Measurements from ENCODE around the gene IL12B. TPM values are rescaled to one million over a fixed set of nuclear protein-coding genes. Genes with fewer than 3 reads are reported as not detected.
"Not testable (repeated sequence)": the region's sequence is repeated elsewhere in the genome, so short reads cannot be mapped to it uniquely, and the experiment has no call there.

The IL12B gene
- not detected in 2 replicates for total RNA-seq
- long read RNA-seq = 0 reads

DNA sequence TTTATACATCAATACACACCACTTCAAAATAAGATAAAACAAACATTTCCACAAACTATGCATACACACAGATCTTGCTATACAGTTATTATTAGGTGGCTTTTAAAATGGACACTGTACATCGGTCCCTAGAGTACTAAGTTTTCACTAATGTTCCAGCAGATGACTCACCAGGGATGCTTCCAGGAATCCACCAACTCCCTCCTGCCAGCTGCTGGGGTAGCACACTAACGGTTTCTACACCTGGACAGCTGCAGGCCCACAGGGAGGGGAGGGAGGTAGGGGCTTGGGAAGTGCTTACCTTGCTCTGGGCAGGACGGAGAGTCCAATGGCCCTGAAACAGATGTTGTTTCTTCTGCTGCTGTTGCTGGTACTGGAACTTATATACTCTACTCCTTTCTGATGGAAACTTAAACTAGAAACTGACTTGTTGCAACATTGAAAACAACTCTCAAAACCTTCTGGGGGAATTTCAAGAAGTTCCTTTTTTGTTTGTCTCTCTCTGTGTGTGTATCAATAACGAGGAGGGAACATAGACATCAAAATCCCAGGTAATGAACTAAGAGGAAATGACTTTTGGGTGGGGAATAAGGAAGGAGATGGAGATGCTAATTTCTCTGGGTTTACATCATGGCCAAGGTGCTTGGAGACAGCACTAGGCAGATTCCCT lies at the start of gene IL12B:
TSS of gene IL12B (minus strand) at position 357 of the 670 bp plus-strand sequence. CDS start 3,705 bp downstream, outside the sequence.
- no peak for DNase-seq (ENCODE audit: extremely low spot score, unreplicated experiment)
- no peak within 1 kb of the TSS for H3K27ac Mint-ChIP-seq (ENCODE audit: unreplicated experiment)
- H3K4me1 Mint-ChIP-seq (ENCODE audit: unreplicated experiment) = peaks cover 18% of the 10 kb centered on the region
- H3K4me3 Mint-ChIP-seq (ENCODE audit: unreplicated experiment) = peak within 1 kb of the TSS; percentile 74
- H3K36me3 Mint-ChIP-seq (ENCODE audit: unreplicated experiment) = no peaks in the 10 kb centered on the region
- H3K27me3 Mint-ChIP-seq (ENCODE audit: unreplicated experiment) = peaks cover 29% of the 10 kb centered on the region
- TF ChIP-seq, protein P1, sequence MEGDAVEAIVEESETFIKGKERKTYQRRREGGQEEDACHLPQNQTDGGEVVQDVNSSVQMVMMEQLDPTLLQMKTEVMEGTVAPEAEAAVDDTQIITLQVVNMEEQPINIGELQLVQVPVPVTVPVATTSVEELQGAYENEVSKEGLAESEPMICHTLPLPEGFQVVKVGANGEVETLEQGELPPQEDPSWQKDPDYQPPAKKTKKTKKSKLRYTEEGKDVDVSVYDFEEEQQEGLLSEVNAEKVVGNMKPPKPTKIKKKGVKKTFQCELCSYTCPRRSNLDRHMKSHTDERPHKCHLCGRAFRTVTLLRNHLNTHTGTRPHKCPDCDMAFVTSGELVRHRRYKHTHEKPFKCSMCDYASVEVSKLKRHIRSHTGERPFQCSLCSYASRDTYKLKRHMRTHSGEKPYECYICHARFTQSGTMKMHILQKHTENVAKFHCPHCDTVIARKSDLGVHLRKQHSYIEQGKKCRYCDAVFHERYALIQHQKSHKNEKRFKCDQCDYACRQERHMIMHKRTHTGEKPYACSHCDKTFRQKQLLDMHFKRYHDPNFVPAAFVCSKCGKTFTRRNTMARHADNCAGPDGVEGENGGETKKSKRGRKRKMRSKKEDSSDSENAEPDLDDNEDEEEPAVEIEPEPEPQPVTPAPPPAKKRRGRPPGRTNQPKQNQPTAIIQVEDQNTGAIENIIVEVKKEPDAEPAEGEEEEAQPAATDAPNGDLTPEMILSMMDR (IDR thresholded peaks at IDR 0.05) = no peak
- no peaks in the 10 kb centered on the region for H3K9me3 Mint-ChIP-seq (ENCODE audit: unreplicated experiment)

DNA sequence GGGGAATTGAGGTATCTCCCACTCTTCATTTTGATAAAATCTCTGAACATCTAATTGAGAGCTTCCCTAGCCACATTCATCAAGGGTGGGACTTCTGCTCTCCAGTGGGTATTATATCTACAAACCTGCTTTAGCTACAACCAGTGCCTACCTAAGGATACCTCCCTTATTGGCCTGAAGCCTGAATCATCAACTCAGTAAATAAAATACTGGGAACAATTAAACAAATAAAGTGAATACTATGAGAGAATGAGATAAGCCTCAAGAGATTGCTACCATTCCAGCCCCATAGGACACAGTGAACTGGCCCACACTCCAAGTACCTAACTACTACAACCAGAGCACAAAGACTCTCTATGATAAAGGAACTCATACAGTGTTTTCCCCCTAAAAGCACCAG lies 47.4 kb upstream of the IL12B start:
- TF ChIP-seq, protein P1 (IDR thresholded peaks at IDR 0.05) = no peak
- peaks cover 30% of the 10 kb centered on the region for H3K9me3 Mint-ChIP-seq (ENCODE audit: unreplicated experiment)
- peaks cover 29% of the 10 kb centered on the region for H3K27me3 Mint-ChIP-seq (ENCODE audit: unreplicated experiment)

DNA sequence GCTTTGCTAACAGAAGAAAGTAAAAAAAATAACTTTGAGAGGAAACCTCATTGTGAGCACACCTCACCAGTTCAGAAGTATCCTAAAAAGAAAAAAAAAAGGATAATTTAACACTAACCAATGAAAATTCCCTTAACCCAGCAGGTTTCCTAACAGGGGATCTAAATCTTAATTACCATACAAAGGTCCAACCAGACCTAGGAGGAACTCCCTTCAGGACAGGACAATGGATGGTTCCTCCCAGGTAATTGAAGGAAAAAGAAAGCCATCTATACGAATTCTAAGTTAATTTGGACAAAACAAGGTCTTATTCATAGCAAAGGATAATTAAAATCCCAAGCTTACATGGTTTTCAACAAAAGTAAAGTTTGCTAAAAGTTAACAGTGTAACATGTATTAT lies 37.6 kb upstream of the IL12B start:
- not testable (repeated sequence) for H3K27ac Mint-ChIP-seq (ENCODE audit: unreplicated experiment); H3K4me3 Mint-ChIP-seq (ENCODE audit: unreplicated experiment); DNase-seq (ENCODE audit: extremely low spot score, unreplicated experiment); H3K9me3 Mint-ChIP-seq (ENCODE audit: unreplicated experiment); H3K36me3 Mint-ChIP-seq (ENCODE audit: unreplicated experiment); H3K4me1 Mint-ChIP-seq (ENCODE audit: unreplicated experiment)
- H3K27me3 Mint-ChIP-seq (ENCODE audit: unreplicated experiment) = peaks cover 54% of the 10 kb centered on the region

More for the DNA sequence above, 47.4 kb upstream of the IL12B start:
- no peaks in the 10 kb centered on the region for H3K36me3 Mint-ChIP-seq (ENCODE audit: unreplicated experiment)
- DNase-seq (ENCODE audit: extremely low spot score, unreplicated experiment) = no peak
- no peaks in the 10 kb centered on the region for H3K4me1 Mint-ChIP-seq (ENCODE audit: unreplicated experiment)
- no peak overlapping the region for H3K27ac Mint-ChIP-seq (ENCODE audit: unreplicated experiment)
- no peak overlapping the region for H3K4me3 Mint-ChIP-seq (ENCODE audit: unreplicated experiment)

DNA sequence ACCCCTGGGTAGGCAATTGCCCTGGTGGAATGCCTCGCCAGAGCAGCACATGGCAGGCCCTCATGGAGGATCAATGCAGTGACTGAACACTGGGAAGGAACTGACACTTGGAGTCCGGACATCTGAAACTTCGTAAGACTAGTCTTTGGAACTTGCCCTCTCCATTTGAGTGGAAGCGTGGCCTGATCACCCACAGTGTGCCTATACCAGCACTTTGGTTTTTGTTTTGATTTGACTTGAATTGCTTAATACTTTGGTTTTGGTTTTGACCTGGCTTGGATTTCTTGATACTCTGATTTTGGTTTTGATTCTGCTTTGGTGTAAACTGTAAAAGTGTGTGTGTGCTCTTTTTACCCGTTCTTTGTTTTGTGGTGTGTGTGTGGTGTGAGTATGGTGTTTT lies 36.5 kb upstream of the IL12B start:
- not testable (repeated sequence) for H3K36me3 Mint-ChIP-seq (ENCODE audit: unreplicated experiment); H3K27ac Mint-ChIP-seq (ENCODE audit: unreplicated experiment); DNase-seq (ENCODE audit: extremely low spot score, unreplicated experiment); H3K4me1 Mint-ChIP-seq (ENCODE audit: unreplicated experiment); H3K9me3 Mint-ChIP-seq (ENCODE audit: unreplicated experiment); H3K4me3 Mint-ChIP-seq (ENCODE audit: unreplicated experiment)
- H3K27me3 Mint-ChIP-seq (ENCODE audit: unreplicated experiment) = peaks cover 54% of the 10 kb centered on the region

DNA sequence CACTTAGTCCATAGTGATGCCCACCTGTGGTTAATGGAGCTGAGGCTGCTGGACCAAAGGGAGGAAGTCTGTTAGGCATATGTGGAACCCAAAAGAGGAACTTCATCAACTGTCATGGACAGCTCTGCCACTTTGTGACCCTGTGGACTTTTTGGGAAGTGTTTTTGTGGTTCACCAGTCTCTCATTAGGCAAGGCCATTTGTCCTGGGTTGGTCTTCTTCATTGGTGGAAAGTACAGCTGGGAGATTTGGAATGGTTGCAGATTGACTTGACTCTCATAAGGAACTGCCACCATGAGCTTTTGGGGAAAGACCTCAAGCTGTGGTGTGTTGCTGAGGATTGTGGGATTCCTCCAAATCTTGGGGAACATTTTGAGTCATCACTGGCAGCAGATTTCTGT lies 31.9 kb upstream of the IL12B start:
- Mint-ChIP-seq H3K27me3 (ENCODE audit: unreplicated experiment) (peaks cover 49% of the 10 kb centered on the region), H3K4me3 (ENCODE audit: unreplicated experiment) (no peak overlapping the region), H3K9me3 (ENCODE audit: unreplicated experiment) (no peaks in the 10 kb centered on the region), H3K36me3 (ENCODE audit: unreplicated experiment) (no peaks in the 10 kb centered on the region), H3K27ac (ENCODE audit: unreplicated experiment) (no peak overlapping the region), H3K4me1 (ENCODE audit: unreplicated experiment) (no peaks in the 10 kb centered on the region)
- no peak for DNase-seq (ENCODE audit: extremely low spot score, unreplicated experiment)
- TF ChIP-seq, protein P1 (IDR thresholded peaks at IDR 0.05) = no peak

DNA sequence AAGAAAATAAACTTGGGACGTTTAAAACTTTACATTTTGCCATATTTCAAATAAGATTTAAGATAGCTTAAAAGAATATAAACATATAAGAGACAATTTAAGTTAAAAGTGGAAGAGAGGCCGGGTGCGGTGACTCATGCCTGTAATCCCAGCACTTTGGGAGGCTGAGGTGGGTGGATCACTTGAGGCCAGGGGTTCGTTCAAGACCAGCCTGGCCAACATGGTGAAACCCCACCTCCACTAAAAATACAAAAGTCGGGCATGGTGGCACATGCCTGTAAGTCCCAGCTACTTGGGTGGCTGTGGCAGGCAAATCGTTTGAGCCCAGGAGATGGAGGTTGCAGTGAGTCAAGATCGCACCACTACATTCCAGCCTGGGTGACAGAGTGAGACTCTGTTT lies 29.6 kb upstream of the IL12B start:
- H3K27me3 Mint-ChIP-seq (ENCODE audit: unreplicated experiment) = peaks cover 45% of the 10 kb centered on the region
- H3K9me3 Mint-ChIP-seq (ENCODE audit: unreplicated experiment); H3K36me3 Mint-ChIP-seq (ENCODE audit: unreplicated experiment); DNase-seq (ENCODE audit: extremely low spot score, unreplicated experiment); H3K27ac Mint-ChIP-seq (ENCODE audit: unreplicated experiment); H3K4me1 Mint-ChIP-seq (ENCODE audit: unreplicated experiment); H3K4me3 Mint-ChIP-seq (ENCODE audit: unreplicated experiment): not testable (repeated sequence)
